UCSD-AML1 (cell line): ENCODE data around the gene PPP1R2.
A peak's percentile ranks its signal among the peaks of the same experiment; 100 is the strongest.

Experiments used
- DNase-seq: peaks from one replicate; lab custom pipeline; 2025; ENCODE audit not compliant: unreplicated experiment; lab: John Stamatoyannopoulos, UW

The PPP1R2 gene

GRCh38 chr3:195566797-195567196, 23.7 kb upstream of the PPP1R2 start:
- DNase-seq = no peak

- DNase-seq = no peak
Observed at GRCh38 chr3:195565716-195566115, 22.6 kb upstream of the PPP1R2 start.

- no peak for DNase-seq
Observed at GRCh38 chr3:195563317-195563716, 20.2 kb upstream of the PPP1R2 start.

- DNase-seq = no peak
Observed at GRCh38 chr3:195559723-195560409, 16.7 kb upstream of the PPP1R2 start.

- DNase-seq = no peak
Observed at GRCh38 chr3:195558602-195559001, 15.5 kb upstream of the PPP1R2 start.

GRCh38 chr3:195557322-195557721, 14.2 kb upstream of the PPP1R2 start:
- DNase-seq = no peak

- DNase-seq = peak; percentile 51
Observed at GRCh38 chr3:195556390-195556789, 13.3 kb upstream of the PPP1R2 start.

- no peak for DNase-seq
Observed at GRCh38 chr3:195555110-195555509, 12.0 kb upstream of the PPP1R2 start.

- no peak for DNase-seq
Observed at GRCh38 chr3:195554458-195554857, 11.3 kb upstream of the PPP1R2 start.

- DNase-seq = no peak
Observed at GRCh38 chr3:195553268-195553667, 10.1 kb upstream of the PPP1R2 start.

- DNase-seq = no peak
Observed at GRCh38 chr3:195551381-195551978, 8.4 kb upstream of the PPP1R2 start.

GRCh38 chr3:195550723-195551122, 7.6 kb upstream of the PPP1R2 start:
- DNase-seq = no peak

- no peak for DNase-seq
Observed at GRCh38 chr3:195549931-195550519, 6.9 kb upstream of the PPP1R2 start.

GRCh38 chr3:195548987-195549386, 5.9 kb upstream of the PPP1R2 start:
- DNase-seq = no peak

- DNase-seq = no peak
Observed at GRCh38 chr3:195548501-195548900, 5.4 kb upstream of the PPP1R2 start.

- no peak for DNase-seq
Observed at GRCh38 chr3:195548006-195548405, 4.9 kb upstream of the PPP1R2 start.

GRCh38 chr3:195546130-195546560, 3.0 kb upstream of the PPP1R2 start:
- no peak for DNase-seq

GRCh38 chr3:195544634-195545033, 1.5 kb upstream of the PPP1R2 start:
- no peak for DNase-seq

GRCh38 chr3:195544230-195544536, 1.1 kb upstream of the PPP1R2 start:
- DNase-seq = no peak

GRCh38 chr3:195543500-195544229, 540 bp upstream of the PPP1R2 start:
- no peak for DNase-seq

- DNase-seq = no peak
Observed at GRCh38 chr3:195542316-195542697, 818 bp downstream of the PPP1R2 start.

- DNase-seq = no peak
Observed at GRCh38 chr3:195540511-195540910, 2.6 kb downstream of the PPP1R2 start.
